BLaER1 (cell line): ENCODE measurements around the gene PCBP3.

ENCODE experiments used
- H3K27ac ChIP-seq: shearing (Covaris generic); formaldehyde crosslinking; 2 replicates; pipeline ENCODE4 v1.8.1; 2022
- H3K27me3 ChIP-seq: shearing (Covaris generic); formaldehyde crosslinking; 2 replicates; pipeline ENCODE4 v1.8.1; 2022
- H3K36me3 ChIP-seq: shearing (Covaris generic); formaldehyde crosslinking; 2 replicates; pipeline ENCODE4 v1.8.1; 2022
- H3K4me1 ChIP-seq: shearing (Covaris generic); formaldehyde crosslinking; 2 replicates; pipeline ENCODE4 v1.8.1; 2022
- H3K4me2 ChIP-seq: shearing (Covaris generic); formaldehyde crosslinking; 2 replicates; pipeline ENCODE4 v1.8.1; 2022
- H3K4me3 ChIP-seq: shearing (Covaris generic); formaldehyde crosslinking; 2 replicates; pipeline ENCODE4 v1.8.1; 2022
- H3K9ac ChIP-seq: shearing (Covaris generic); formaldehyde crosslinking; 2 replicates; pipeline ENCODE4 v1.8.1; 2022
- H3K9me3 ChIP-seq: shearing (Covaris generic); formaldehyde crosslinking; 2 replicates; pipeline ENCODE4 v1.8.1; 2022
- H4K20me1 ChIP-seq: shearing (Covaris generic); formaldehyde crosslinking; 2 replicates; pipeline ENCODE4 v1.8.1; 2022
- Cebpa-rat ChIP-seq: shearing (Covaris generic); IDR thresholded peaks from 2 replicates; pipeline ENCODE4 v1.8.1; 2022

The PCBP3 gene

GRCh38 chr21:45986316-45987051 is 343.0 kb downstream of the PCBP3 start:
- H3K9ac ChIP-seq: no peak overlapping the region
- H3K4me3 ChIP-seq: no peak overlapping the region
- no peaks in the 10 kb centered on the region for H3K9me3 ChIP-seq
- H3K36me3 ChIP-seq: no peaks in the 10 kb centered on the region
- no peak overlapping the region for H3K27ac ChIP-seq
- H3K4me2 ChIP-seq: peak overlapping the region; percentile 14; the same call in 1 of the 2 replicates
- no peak for TF ChIP-seq Cebpa-rat
- H4K20me1 ChIP-seq: peaks cover 18% of the 10 kb centered on the region
- H3K27me3 ChIP-seq: peaks cover 36% of the 10 kb centered on the region
- peaks cover 29% of the 10 kb centered on the region for H3K4me1 ChIP-seq

- TF ChIP-seq Cebpa-rat: no peak
- no peak overlapping the region for H3K4me2 ChIP-seq
- no peak overlapping the region for H3K4me3 ChIP-seq
- H3K4me1 ChIP-seq: peaks cover 22% of the 10 kb centered on the region
- H3K36me3 ChIP-seq: no peaks in the 10 kb centered on the region
- peaks cover 12% of the 10 kb centered on the region for H4K20me1 ChIP-seq
- H3K9me3 ChIP-seq: no peaks in the 10 kb centered on the region
- H3K27ac ChIP-seq: no peak overlapping the region
- H3K9ac ChIP-seq: no peak overlapping the region
- H3K27me3 ChIP-seq: peaks cover 30% of the 10 kb centered on the region
Measured at GRCh38 chr21:45987121-45987711, 343.7 kb downstream of the PCBP3 start.

DNA sequence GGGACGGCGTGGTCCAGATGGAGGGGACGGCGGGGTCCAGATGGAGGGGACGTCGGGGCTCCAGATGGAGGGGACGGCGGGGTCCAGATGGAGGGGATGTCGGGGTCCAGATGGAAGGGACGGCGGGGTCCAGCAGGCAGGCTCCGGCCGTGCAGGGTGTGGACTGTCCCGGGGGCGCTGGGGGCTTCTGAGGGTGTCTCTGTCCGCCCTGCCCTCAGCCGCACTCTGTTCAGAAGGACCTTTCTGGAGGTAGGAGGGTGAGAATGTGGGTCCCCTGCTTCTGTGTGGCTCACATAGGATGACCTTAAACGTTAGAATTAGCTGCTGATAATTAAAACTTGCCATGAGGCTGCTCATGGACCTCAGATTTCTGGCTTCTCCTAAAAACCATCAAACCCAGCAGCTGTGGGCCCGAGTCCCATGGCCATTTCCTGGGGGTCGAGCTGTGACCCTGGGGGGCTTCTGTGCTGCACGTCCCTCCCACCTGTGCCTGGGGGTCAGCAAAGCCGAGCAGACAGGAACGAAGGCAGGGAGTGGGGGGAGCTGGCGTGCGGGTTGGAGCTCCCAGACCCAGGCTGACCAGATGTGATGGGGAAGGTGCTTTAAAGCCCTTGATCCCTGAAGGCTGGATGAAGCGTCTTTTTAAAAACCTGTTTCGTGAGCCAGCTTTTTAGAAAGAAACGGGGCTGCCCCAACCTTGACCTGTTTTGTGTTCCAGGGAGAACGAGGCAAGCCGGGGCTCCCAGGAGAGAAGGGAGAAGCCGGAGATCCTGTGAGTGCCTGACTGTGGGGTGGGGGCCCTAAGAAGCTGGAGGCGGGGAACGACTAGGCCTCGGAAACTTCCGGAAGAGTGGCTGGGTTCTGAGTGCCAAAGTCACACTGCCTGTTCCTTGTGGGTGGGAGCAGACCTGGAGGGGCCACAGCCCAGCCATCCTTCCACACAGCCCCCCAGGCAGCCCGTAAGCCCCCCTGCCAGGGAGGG is 345.1 kb downstream of the PCBP3 start:
- Histone ChIP-seq H3K9ac (no peak overlapping the region), H3K27ac (no peak overlapping the region), H3K4me3 (no peak overlapping the region), H4K20me1 (no peaks in the 10 kb centered on the region), H3K9me3 (no peaks in the 10 kb centered on the region), H3K4me2 (no peak overlapping the region), H3K4me1 (peaks cover 17% of the 10 kb centered on the region), H3K36me3 (no peaks in the 10 kb centered on the region), H3K27me3 (peaks cover 17% of the 10 kb centered on the region; the same call in 1 of the 2 replicates)
- TF ChIP-seq Cebpa-rat: no peak

DNA sequence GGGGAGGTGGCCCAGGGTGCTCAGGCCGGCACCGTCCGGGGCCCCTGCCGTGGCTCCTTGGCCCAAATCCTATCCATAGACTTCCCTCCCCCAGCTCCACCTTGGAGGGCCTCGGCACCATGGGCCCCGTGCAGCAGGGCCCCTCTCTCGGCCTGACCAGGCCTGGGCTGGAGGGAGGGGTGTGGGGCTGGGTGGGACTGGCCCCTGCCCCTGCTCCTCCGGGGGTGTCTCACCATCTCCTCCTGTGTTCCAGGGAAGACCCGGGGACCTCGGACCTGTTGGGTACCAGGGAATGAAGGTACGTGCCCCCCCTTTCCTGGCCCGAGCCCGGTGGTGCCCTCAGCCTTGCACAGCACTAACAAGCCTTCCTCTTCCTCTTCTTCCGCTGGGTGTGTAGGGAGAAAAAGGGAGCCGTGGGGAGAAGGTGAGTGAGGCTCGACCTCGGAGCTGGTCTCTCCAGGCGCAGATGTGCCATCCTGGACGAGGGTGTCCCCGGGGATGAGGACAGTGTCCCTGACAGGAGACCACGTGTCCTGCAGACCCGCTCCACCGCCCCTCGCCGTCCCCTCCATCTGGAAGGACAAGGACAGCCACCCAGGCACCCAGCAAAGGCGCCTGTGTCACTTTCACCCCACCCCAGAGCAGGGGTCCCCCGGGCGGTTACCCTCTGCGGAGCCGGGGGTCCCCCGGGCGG is 346.0 kb downstream of the PCBP3 start:
- no peak overlapping the region for H3K4me2 ChIP-seq
- H3K9me3 ChIP-seq: no peaks in the 10 kb centered on the region
- H3K9ac ChIP-seq: no peak overlapping the region
- TF ChIP-seq Cebpa-rat: no peak
- peaks cover 26% of the 10 kb centered on the region for H3K4me1 ChIP-seq
- no peak overlapping the region for H3K4me3 ChIP-seq
- no peak overlapping the region for H3K27ac ChIP-seq
- H4K20me1 ChIP-seq: no peaks in the 10 kb centered on the region
- peaks cover 10% of the 10 kb centered on the region; the same call in 1 of the 2 replicates for H3K27me3 ChIP-seq
- H3K36me3 ChIP-seq: no peaks in the 10 kb centered on the region

DNA sequence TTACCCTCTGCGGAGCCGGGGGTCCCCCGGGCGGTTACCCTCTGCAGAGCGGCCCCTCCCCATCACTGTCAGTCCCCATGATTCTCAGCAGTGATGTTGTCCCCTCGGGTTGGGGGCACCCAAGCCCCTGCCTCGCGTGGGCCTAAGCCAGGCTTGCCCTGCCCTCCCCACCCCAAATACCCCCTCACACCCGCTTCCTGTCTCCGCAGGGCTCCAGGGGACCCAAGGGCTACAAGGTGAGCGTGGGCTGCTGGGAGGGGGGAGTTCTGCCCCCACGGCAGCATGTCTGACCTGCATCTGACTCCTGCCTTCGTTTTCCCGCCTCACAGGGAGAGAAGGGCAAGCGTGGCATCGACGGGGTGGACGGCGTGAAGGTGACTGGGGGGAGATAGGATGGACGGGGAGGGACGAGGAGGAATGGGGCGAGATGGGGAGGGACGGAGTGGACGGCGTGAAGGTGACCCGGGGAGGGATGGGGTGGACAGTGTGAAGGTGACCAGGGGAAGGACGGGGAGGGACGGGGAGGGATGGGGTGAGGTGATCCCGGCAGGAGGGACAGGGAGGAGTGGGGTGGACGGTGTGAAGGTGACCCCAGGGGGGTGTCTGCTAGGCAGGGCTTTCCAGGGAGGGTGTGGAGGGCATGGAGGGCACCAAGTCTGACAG is 346.7 kb downstream of the PCBP3 start:
- Histone ChIP-seq H4K20me1 (no peaks in the 10 kb centered on the region), H3K36me3 (no peaks in the 10 kb centered on the region), H3K9me3 (no peaks in the 10 kb centered on the region), H3K4me2 (peak overlapping the region; percentile 28; the same call in 1 of the 2 replicates), H3K4me1 (peaks cover 32% of the 10 kb centered on the region), H3K4me3 (no peak overlapping the region), H3K27me3 (peaks cover 8% of the 10 kb centered on the region; the same call in 1 of the 2 replicates), H3K27ac (no peak overlapping the region), H3K9ac (no peak overlapping the region)
- no peak for TF ChIP-seq Cebpa-rat

DNA sequence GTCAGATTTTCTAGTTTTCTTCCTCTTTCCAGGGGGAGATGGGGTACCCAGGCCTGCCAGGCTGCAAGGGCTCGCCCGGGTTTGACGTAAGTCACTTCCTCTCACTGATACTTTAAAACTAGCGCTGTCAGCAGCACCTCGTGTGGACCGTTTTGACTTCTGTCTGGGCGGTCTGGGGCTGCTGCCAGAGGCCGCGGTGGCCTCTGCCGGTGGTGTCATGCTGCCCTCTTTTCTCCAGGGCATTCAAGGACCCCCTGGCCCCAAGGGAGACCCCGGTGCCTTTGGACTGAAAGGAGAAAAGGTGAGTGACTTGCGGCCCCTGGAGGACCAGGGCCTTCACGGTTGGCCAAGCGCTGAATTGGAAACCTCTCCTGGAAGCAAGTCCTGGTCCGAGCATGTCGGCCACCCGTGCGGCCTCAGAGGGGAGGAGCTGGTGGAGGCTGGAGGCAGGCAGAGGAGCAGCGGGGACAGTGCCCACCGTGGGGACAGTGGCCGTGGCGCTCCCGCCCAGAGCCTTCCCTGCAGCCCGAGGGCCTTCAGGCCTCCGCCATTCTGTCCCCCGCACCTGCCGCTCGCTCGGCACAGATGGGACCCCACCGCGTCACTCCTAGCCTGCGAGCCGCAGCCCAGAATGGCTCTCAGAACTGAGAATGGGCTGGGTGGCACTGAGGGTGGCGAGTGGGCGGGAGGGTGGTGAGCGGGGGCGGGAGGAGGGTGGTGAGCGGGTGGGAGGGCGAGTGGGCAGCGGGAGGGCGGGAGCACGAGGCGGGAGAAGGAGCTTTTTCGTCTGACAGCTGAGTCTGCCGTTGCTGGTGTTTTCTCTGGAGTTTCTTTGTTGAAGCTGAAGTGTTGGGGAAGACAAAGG is 347.4 kb downstream of the PCBP3 start:
- Histone ChIP-seq H3K36me3 (no peaks in the 10 kb centered on the region), H4K20me1 (no peaks in the 10 kb centered on the region), H3K27ac (no peak overlapping the region), H3K27me3 (peaks cover under 1% of the 10 kb centered on the region; the same call in 1 of the 2 replicates), H3K9me3 (no peaks in the 10 kb centered on the region), H3K4me1 (peaks cover 27% of the 10 kb centered on the region), H3K4me3 (no peak overlapping the region), H3K9ac (no peak overlapping the region), H3K4me2 (peak overlapping the region; percentile 28)
- no peak for TF ChIP-seq Cebpa-rat

- Histone ChIP-seq H3K4me3 (no peak overlapping the region), H3K4me2 (no peak overlapping the region), H3K9me3 (no peaks in the 10 kb centered on the region), H3K27me3 (no peaks in the 10 kb centered on the region), H3K27ac (no peak overlapping the region), H4K20me1 (no peaks in the 10 kb centered on the region), H3K9ac (no peak overlapping the region), H3K36me3 (no peaks in the 10 kb centered on the region), H3K4me1 (peaks cover 26% of the 10 kb centered on the region)
- no peak for TF ChIP-seq Cebpa-rat
Measured at GRCh38 chr21:45991606-45992300, 348.2 kb downstream of the PCBP3 start.
